ENCODE measurements around the gene ATP8B1.

DNA sequence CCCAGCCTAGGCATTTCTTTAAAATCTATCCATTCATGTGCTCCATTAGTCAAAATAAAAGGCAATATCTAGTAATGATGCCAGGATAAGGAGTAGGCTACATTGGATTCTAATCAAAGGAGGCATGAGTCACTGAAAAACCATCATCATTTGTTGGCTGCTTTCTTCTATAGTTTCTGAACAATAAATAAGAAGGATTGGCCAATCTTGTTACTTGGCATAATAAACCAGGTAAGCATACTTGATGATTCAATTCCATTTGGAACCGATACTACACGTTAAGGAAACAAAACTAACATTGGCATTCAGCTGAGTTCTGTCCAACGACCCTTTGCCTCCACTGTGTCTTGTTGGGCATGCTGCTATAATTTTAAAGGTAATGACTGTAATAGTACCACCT, 27.2 kb downstream of the ATP8B1 start:
- no peak for TF ChIP-seq CTCF (IDR thresholded peaks at IDR 0.05; ENCODE audit: insufficient read depth, low read length, poor library complexity, severe bottlenecking)
- no peak for TF ChIP-seq EZH2phosphoT487 (conservative IDR thresholded peaks at IDR 0.05; ENCODE audit: low read length)

Measured in SU-DHL-6 (cell line).